ENCODE data around the gene TEX52. TPM values are rescaled to one million over a fixed set of nuclear protein-coding genes. Genes with fewer than 3 reads are reported as not detected.

The TEX52 gene
- total RNA-seq, 2 donors from 2014 or later = 0.28 to 0.48 TPM

- no peaks in the 10 kb centered on the region for H3K9me3 Mint-ChIP-seq
- H3K4me1 Mint-ChIP-seq (ENCODE audit: low read depth) = no peaks in the 10 kb centered on the region
- no peak overlapping the region for H3K4me3 Mint-ChIP-seq
- no peak overlapping the region for H3K27ac Mint-ChIP-seq
- H3K27me3 Mint-ChIP-seq (ENCODE audit: low read depth) = no peaks in the 10 kb centered on the region
- H3K36me3 Mint-ChIP-seq (ENCODE audit: insufficient read depth in 2 of 2) = peaks cover 3 to 18% of the 10 kb centered on the region in 2 donors
- ATAC-seq (replicated peaks in 1 of 2) (no peak), DNase-seq (no peak)
Measured at GRCh38 chr12:2858334-2858733, 1.5 kb upstream of the TEX52 start.

- no peak for ATAC-seq (replicated peaks in 1 of 2)
- DNase-seq = no peak
- H3K36me3 Mint-ChIP-seq (ENCODE audit: insufficient read depth in 2 of 2) = peaks cover 3 to 15% of the 10 kb centered on the region in 2 donors
- no peaks in the 10 kb centered on the region for H3K9me3 Mint-ChIP-seq
- no peak overlapping the region for H3K4me3 Mint-ChIP-seq
- no peaks in the 10 kb centered on the region for H3K4me1 Mint-ChIP-seq (ENCODE audit: low read depth)
- H3K27me3 Mint-ChIP-seq (ENCODE audit: low read depth) = no peaks in the 10 kb centered on the region
- no peak overlapping the region for H3K27ac Mint-ChIP-seq
Measured at GRCh38 chr12:2857576-2857975, 737 bp upstream of the TEX52 start.

DNA sequence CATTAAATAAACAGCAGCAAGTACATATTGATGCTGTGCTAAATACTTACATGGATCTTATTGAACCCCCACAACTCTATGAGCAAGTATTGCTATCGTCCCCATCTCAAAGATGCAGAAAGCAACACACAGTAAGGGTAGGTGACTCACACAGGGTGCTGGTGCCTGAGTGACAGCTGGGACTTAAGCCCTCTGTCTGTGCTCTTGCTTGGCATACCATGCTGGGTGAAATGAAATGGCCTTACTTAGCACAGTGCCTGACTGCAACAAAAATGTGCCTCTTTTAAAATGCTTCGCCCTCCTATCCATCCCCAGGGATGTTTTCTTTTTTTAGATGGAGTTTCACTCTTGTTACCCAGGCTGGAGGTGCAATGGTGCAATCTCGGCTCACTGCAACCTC is 788 bp downstream of the TEX52 start:
- no peaks in the 10 kb centered on the region for H3K4me1 Mint-ChIP-seq (ENCODE audit: low read depth)

GRCh38 chr12:2855546-2855945 is 1.3 kb downstream of the TEX52 start:
- ATAC-seq (replicated peaks in 1 of 2) = no peak
- no peak for DNase-seq
- H3K27ac Mint-ChIP-seq = no peak overlapping the region
- H3K9me3 Mint-ChIP-seq = no peaks in the 10 kb centered on the region
- H3K27me3 Mint-ChIP-seq (ENCODE audit: low read depth) = no peaks in the 10 kb centered on the region
- no peak overlapping the region for H3K4me3 Mint-ChIP-seq
- H3K4me1 Mint-ChIP-seq (ENCODE audit: low read depth) = no peaks in the 10 kb centered on the region
- H3K36me3 Mint-ChIP-seq (ENCODE audit: insufficient read depth in 2 of 2) = peaks cover 3 to 15% of the 10 kb centered on the region in 2 donors

More for the DNA sequence above, 788 bp downstream of the TEX52 start:
- peak overlapping the region; percentile 33 for H3K27ac Mint-ChIP-seq
- ATAC-seq (replicated peaks in 1 of 2) (no peak), DNase-seq (no peak)
- H3K36me3 Mint-ChIP-seq (ENCODE audit: insufficient read depth in 2 of 2) = peaks cover 3 to 15% of the 10 kb centered on the region in 2 donors
- H3K9me3 Mint-ChIP-seq = no peaks in the 10 kb centered on the region
- no peaks in the 10 kb centered on the region for H3K27me3 Mint-ChIP-seq (ENCODE audit: low read depth)
- no peak overlapping the region for H3K4me3 Mint-ChIP-seq

DNA sequence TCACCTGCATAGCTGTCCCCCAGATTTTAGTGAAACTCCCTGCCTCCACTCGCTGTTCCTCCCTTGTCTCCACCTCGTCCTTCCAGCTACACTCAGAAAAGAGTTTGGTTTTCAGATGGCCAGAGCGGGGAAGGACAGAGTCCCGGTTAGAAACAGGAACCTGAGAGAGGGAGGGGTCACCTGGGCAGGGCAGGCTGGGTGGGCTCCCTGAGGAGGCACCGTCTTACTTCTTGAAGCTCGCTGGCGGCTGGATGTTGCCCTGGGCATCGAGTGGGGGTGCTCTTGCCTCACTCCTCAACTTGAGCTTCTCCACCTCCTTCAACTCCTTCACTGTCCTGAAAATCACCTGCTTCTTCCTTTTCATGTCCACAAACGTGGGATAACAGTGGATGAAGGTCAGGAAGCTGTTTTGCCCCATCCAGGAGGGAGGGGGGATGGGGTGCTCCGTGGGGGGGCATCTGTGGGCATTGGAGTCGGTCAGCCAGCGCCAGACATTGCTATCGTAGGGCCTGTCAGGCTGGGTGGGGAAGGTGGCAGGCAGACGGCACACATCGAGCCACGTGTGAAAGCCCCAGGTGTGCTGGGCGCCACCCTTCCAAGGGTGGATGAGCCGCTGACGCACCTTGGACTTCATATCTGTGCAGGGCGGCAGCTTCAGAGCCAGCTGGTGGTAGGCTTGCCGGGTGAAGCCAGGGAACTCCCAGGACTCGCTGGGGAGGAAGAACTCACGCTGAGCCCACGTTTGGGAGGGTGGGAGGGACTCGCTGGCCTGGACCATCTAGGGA is 2.0 kb downstream of the TEX52 start:
- Mint-ChIP-seq H3K27me3 (ENCODE audit: low read depth) (no peaks in the 10 kb centered on the region), H3K27ac (no peak overlapping the region), H3K9me3 (no peaks in the 10 kb centered on the region), H3K4me1 (ENCODE audit: low read depth) (no peaks in the 10 kb centered on the region), H3K4me3 (no peak overlapping the region), H3K36me3 (ENCODE audit: insufficient read depth in 2 of 2) (peaks cover 3 to 11% of the 10 kb centered on the region in 2 donors)
- ATAC-seq (replicated peaks in 1 of 2) (no peak), DNase-seq (no peak)

DNA sequence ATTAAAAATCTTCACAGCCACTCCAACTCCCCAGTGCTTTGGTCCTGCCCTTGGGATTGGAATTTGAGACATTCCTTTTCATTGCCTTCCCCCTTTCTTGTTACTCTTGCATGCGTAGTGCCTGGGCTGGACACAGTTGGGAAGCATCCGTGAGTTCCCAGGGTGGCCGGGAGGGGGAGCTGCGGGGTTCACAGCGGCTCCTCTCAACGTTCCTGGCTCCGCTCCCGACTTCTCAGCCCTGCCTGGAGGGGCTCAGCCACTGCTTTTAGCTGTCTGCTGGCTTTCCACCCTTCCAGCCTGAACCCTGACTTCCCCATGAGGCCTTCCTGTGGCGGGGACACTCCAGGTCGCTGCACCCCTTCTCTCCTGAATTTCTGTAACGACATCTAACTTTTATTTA is 3.2 kb downstream of the TEX52 start:
- peak; percentile 55 to 69 for ATAC-seq (replicated peaks in 1 of 2)
- no peaks in the 10 kb centered on the region for H3K27me3 Mint-ChIP-seq (ENCODE audit: low read depth)
- no peak overlapping the region for H3K4me3 Mint-ChIP-seq
- DNase-seq = peak; percentile 53 to 68
- H3K9me3 Mint-ChIP-seq = no peaks in the 10 kb centered on the region
- H3K27ac Mint-ChIP-seq = peak overlapping the region; percentile 13
- H3K4me1 Mint-ChIP-seq (ENCODE audit: low read depth) = no peaks in the 10 kb centered on the region
- peaks cover 1 to 5% of the 10 kb centered on the region in 2 donors for H3K36me3 Mint-ChIP-seq (ENCODE audit: insufficient read depth in 2 of 2)

DNA sequence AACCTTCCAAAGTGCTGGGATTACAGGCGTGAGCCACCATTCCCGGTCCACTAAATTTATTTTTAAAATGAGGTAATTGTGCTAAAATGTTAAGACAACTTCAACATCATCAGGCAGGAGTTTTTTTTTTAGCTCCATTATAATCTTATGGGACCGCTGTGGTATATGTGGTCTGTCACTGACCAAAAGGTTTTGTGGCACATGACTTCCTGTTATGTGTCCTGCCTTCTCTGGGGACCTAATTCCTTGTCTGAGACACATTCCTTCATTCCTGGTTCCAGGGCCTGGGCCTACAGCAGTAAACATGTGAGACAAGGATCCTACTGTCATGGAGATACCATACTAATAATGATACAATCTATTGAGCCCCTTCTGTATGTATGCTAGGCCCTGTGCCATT is 4.9 kb downstream of the TEX52 start:
- H3K4me1 Mint-ChIP-seq (ENCODE audit: low read depth) = no peaks in the 10 kb centered on the region
- H3K27ac Mint-ChIP-seq = no peak overlapping the region
- peaks cover 2 to 3% of the 10 kb centered on the region in 2 donors for H3K36me3 Mint-ChIP-seq (ENCODE audit: insufficient read depth in 2 of 2)
- no peaks in the 10 kb centered on the region for H3K9me3 Mint-ChIP-seq
- no peaks in the 10 kb centered on the region for H3K27me3 Mint-ChIP-seq (ENCODE audit: low read depth)
- no peak overlapping the region for H3K4me3 Mint-ChIP-seq
- ATAC-seq (replicated peaks in 1 of 2) = no peak
- no peak for DNase-seq

DNA sequence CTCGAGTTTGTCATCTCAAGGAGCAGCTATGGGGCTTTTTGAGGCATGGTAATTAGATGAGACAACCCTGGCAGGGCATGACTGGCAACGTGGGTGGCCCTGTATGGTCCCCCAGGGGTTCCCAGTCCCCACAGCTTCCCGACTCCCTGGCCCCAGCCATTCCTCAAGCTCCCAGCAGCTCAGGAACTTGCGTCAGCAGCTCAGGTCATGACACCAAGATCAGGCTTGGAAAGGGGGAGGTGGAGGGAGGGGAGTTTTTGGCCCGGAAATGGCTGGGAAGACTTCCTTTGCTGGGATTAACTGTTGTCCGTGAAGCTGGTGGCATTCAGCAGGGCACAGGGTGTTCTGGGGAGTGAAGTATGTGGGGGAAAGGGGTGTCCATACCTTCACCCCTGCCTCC is 11.6 kb downstream of the TEX52 start:
- H3K9me3 Mint-ChIP-seq = no peaks in the 10 kb centered on the region
- H3K36me3 Mint-ChIP-seq (ENCODE audit: insufficient read depth in 2 of 2) = peaks cover 2 to 5% of the 10 kb centered on the region in 2 donors
- ATAC-seq (replicated peaks in 1 of 2) (no peak), DNase-seq (no peak)
- H3K27ac Mint-ChIP-seq = no peak overlapping the region
- H3K4me3 Mint-ChIP-seq = no peak overlapping the region
- no peaks in the 10 kb centered on the region for H3K4me1 Mint-ChIP-seq (ENCODE audit: low read depth)
- no peaks in the 10 kb centered on the region for H3K27me3 Mint-ChIP-seq (ENCODE audit: low read depth)

DNA sequence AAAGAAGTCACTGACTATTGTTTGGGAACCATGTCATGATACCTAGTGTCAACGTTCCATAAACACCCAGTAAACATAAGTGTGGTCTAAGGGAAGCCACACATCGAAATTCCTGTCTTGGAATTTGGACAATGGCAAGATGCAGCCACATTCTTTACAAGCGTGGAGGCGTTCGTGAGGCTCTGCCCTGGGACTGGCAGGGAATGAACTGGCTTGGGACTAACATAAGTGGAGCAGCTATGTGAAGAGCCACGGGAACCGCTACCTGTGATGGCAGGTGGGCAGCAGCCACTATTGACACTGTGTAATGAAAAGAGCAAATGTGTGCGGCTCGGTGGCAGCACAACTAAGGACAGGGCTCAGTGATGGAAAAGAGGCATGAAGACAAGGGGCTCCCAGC is 12.1 kb downstream of the TEX52 start:
- ATAC-seq (replicated peaks in 1 of 2) (no peak), DNase-seq (no peak)
- no peaks in the 10 kb centered on the region for H3K27me3 Mint-ChIP-seq (ENCODE audit: low read depth)
- H3K9me3 Mint-ChIP-seq = no peaks in the 10 kb centered on the region
- H3K27ac Mint-ChIP-seq = no peak overlapping the region
- H3K4me3 Mint-ChIP-seq = no peak overlapping the region
- H3K36me3 Mint-ChIP-seq (ENCODE audit: insufficient read depth in 2 of 2) = peaks cover 2 to 7% of the 10 kb centered on the region in 2 donors
- no peaks in the 10 kb centered on the region for H3K4me1 Mint-ChIP-seq (ENCODE audit: low read depth)

GRCh38 chr12:2842948-2843347 is 13.9 kb downstream of the TEX52 start:
- ATAC-seq (replicated peaks in 1 of 2) (no peak), DNase-seq (no peak)
- no peak overlapping the region for H3K4me3 Mint-ChIP-seq
- H3K9me3 Mint-ChIP-seq = no peaks in the 10 kb centered on the region
- no peaks in the 10 kb centered on the region for H3K4me1 Mint-ChIP-seq (ENCODE audit: low read depth)
- H3K36me3 Mint-ChIP-seq (ENCODE audit: insufficient read depth in 2 of 2) = peaks cover 2 to 8% of the 10 kb centered on the region in 2 donors
- no peak overlapping the region for H3K27ac Mint-ChIP-seq
- no peaks in the 10 kb centered on the region for H3K27me3 Mint-ChIP-seq (ENCODE audit: low read depth)

- peaks cover 2 to 6% of the 10 kb centered on the region in 2 donors for H3K36me3 Mint-ChIP-seq (ENCODE audit: insufficient read depth in 2 of 2)
- no peak overlapping the region for H3K27ac Mint-ChIP-seq
- H3K4me3 Mint-ChIP-seq = no peak overlapping the region
- H3K9me3 Mint-ChIP-seq = no peaks in the 10 kb centered on the region
- no peaks in the 10 kb centered on the region for H3K4me1 Mint-ChIP-seq (ENCODE audit: low read depth)
- no peaks in the 10 kb centered on the region for H3K27me3 Mint-ChIP-seq (ENCODE audit: low read depth)
- DNase-seq (no peak), ATAC-seq (replicated peaks in 1 of 2) (no peak)
Measured at GRCh38 chr12:2841056-2841650, 15.7 kb downstream of the TEX52 start.

- H3K9me3 Mint-ChIP-seq = no peaks in the 10 kb centered on the region
- peaks cover 2 to 4% of the 10 kb centered on the region in 2 donors for H3K36me3 Mint-ChIP-seq (ENCODE audit: insufficient read depth in 2 of 2)
- no peak overlapping the region for H3K27ac Mint-ChIP-seq
Measured at GRCh38 chr12:2836574-2836973, 20.3 kb downstream of the TEX52 start.

DNA sequence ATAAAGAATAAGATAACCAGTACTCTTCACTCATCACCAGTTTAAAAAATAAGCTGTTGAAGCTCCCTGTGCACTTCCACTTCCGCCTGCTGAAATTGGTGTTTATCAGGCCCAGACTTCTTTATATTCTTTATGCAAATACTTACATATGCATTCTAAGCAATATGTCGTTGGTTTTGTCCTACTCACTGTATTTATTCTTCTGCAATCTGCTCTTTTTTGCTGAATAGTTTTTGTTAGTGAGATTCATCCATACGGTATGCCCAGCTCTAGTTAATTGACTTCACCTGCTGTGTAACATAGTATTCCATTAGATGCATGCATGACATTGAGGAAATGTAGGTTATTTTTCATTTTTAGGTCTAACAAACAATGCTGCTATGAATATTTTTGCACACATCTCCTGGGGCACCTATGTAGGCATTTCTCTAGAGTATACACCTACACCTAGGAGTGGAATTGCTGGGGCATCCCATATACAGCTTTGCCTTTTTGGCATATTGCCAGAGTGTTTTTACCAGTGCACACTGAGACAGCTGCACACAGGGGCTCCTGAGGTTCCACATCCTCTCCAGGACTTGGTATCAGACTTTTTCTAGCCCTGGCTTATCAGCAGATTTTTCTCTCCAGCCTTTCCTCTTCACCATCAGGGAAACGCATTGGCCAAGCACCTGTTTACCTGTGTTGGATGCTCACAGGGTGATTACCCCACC is 21.0 kb downstream of the TEX52 start:
- H3K4me1 Mint-ChIP-seq (ENCODE audit: low read depth) = no peaks in the 10 kb centered on the region
- H3K4me3 Mint-ChIP-seq = no peak overlapping the region
- H3K36me3 Mint-ChIP-seq (ENCODE audit: insufficient read depth in 2 of 2) = peaks cover 2 to 4% of the 10 kb centered on the region in 2 donors
- ATAC-seq (replicated peaks in 1 of 2) = no peak
- no peak for DNase-seq
- H3K27ac Mint-ChIP-seq = peak overlapping the region; percentile 22
- no peaks in the 10 kb centered on the region for H3K9me3 Mint-ChIP-seq
- no peaks in the 10 kb centered on the region for H3K27me3 Mint-ChIP-seq (ENCODE audit: low read depth)

More at GRCh38 chr12:2836574-2836973, 20.3 kb downstream of the TEX52 start:
- DNase-seq (no peak), ATAC-seq (replicated peaks in 1 of 2) (no peak)
- Mint-ChIP-seq H3K4me1 (ENCODE audit: low read depth) (no peaks in the 10 kb centered on the region), H3K27me3 (ENCODE audit: low read depth) (no peaks in the 10 kb centered on the region), H3K4me3 (no peak overlapping the region)

All from activated T-cell treated with anti-CD3 and anti-CD28 coated beads, Interleukin-2, amount 50 U/mL, for 72 hours (primary cell).